Measurements from ENCODE around the gene RAPGEF4.
"Not testable (repeated sequence)": the region's sequence is repeated elsewhere in the genome, so short reads cannot be mapped to it uniquely, and the experiment has no call there.

Gene RAPGEF4

GRCh38 chr2:172726172-172726735 is 9.4 kb upstream of the RAPGEF4 start:
- no peak for DNase-seq (ENCODE audit: low read depth)

GRCh38 chr2:172730411-172730810 is 5.2 kb upstream of the RAPGEF4 start:
- no peak for DNase-seq (ENCODE audit: low read depth)

DNA sequence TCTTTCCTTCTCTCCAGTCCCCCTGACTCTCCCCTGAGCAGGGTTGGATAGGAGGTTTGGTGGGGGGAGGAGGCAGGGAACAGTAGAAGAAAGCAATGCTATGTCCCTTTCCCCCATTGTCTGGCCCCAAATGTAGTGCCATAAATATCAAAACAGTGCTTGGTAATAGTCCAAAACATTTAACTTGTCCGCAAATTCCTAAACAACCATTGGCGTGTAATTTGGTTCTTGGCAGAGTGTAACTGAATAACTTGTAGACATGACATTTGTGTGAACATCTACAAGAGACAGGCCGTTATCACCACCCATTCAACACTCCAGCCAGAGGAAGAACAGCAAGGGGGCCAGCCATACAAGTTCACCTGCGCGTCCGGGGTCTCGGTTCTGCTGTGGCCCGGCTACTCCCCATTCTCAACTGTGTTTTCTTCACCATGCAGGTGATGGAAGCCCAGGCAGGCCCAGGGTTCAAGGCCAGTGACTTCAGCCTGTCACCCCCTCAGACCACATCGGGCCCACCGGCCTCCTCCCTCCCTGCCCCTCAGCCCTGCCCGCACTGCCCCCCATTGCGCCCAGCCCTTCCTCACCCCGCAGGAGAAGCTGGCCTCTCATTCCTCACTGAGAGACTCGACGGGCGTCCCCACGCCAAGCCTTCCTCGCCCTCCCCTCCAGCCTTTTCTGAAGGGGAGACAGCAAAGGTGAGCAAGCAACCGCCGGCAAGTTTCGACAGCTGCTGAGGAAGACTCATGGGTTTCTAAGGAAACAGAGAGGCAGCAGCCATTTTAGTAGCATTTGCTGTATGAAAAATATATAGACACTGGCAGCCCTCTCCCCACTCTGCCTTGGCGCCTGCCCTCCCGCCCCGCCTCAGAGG is 699 bp upstream of the RAPGEF4 start:
- DNase-seq (ENCODE audit: low read depth) = no peak

DNA sequence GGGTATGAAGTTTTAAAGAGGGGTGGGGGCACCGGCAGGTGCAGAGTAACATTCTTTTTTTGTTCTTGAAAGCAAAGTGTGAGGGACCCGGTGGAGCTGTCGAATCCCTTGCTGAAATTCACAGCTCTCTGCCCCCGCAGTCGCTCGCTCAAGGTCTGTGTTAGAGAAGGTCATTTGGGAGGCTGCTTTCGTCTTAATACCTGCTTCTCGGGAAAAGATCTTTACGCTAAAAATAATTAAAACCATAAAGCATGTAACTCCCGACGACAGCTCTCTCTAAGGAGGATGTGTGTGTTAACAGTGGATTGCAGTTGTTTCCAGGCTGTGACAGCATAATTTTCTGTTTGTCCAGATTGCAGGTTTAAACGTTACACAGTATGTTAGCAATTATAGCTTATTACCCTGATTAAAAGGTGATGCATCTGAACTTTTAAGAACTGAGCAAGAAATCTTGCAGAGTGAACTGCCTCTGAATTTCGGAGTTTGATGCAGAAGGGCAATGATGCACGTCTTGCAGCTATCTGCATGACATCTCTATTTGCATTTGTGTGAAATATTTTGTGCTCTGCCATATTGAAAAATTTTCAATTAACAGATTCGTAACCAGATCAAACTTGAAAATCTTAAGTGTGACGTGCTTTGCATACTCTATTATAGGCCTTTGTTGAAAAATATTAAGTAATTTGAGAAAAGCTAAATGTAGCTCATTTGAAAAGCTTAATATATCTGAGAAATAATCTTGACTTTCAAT is 954 bp downstream of the RAPGEF4 start:
- DNase-seq (ENCODE audit: low read depth) = no peak

DNA sequence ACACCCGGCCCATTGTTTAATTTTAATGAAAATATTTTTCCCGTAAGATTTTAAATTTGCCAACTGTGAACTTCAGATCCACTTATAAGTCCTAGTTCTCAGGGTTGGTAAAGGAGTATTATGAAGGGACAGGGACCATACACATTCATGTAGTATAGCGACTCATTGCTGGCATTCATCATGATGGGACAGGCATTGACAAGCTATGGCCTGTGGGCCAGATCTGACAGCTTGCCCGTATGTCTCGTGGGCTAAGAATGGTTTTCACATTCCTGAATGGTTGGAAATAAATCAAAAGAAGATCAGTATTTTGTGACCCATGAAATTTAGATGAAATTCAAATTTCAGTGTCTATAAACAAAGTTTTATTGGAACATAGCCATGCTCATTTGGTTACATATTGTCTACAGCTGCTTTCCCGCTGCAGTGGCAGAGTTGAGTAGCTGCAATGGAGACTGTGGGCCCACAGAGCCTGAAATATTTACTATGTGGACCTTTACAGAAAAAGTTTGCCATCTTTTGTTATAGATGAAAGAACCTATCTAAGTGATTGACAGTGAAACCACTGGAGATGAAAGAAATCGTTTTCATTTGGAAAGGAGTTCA is 4.1 kb downstream of the RAPGEF4 start:
- DNase-seq (ENCODE audit: low read depth) = no peak

DNA sequence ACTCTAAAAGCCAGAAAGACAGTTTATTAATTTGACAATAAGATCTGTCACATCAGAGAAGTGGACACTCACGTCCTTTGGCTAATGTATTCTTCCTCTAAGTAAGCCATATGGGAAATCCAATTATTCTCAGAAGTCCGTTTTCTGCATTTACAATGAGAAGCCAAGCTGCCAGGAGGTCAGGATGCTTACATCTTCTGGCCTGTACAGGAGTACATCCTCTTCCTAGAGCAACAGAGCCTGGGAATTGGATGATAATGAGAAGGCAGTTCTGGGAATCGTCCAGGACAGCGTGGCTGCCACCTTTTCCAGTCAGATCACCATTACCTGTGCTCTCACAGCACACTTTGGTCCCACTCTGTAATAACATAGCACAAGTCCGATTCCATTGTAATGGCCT is 5.2 kb downstream of the RAPGEF4 start:
- DNase-seq (ENCODE audit: low read depth) = no peak

DNA sequence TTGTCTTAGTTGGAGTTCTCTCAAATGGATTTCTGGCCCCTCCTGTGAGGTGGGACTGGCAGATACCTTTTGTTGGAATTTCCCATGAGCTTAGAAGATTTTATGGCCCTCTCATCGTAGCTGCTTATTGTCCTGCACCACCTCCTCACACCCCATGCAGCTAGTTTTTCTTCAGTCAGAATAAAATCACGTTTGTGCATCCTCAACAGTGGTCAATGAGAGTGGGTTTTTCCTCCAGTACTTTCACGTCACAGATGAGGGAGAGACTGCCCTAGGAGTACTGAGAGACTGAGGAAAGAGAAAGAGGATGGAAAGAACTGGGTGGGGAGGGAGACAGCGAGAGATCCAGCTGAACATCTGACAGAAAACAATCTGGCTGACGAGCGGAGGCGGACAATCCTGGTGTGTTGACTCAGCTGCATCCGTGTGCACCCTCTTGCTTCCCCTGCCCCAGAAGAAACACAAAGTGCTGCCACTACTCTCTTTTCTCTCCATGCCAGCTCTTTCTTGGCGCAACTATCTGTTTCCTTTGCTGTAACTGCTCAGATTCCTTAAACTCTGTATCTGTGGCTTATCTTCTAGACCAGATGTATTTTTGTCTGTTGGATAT is 7.4 kb downstream of the RAPGEF4 start:
- DNase-seq (ENCODE audit: low read depth) = no peak

- DNase-seq (ENCODE audit: low read depth) = no peak
Measured at GRCh38 chr2:172743898-172744297, 8.3 kb downstream of the RAPGEF4 start.

DNA sequence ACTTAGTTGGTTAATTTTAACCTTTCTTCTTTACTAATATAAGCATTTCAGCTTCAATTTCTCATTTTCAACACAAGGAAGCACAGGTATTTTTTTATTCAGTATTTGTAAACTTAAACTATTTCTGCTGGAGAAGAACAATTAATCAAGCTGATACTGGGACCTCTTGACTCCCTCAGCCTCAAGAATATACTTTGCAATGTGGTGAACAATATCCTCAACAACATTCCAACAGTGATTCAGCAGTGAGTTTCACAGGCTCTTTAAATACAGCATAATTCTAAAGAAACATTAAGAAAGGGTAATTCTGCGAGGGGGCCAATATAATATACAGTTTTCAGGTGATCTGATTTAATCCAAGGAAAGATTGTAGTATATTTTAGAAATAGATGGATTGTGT is 10.0 kb downstream of the RAPGEF4 start:
- DNase-seq (ENCODE audit: low read depth) = no peak

GRCh38 chr2:172748543-172748942 is 12.9 kb downstream of the RAPGEF4 start:
- DNase-seq (ENCODE audit: low read depth) = not testable (repeated sequence)

DNA sequence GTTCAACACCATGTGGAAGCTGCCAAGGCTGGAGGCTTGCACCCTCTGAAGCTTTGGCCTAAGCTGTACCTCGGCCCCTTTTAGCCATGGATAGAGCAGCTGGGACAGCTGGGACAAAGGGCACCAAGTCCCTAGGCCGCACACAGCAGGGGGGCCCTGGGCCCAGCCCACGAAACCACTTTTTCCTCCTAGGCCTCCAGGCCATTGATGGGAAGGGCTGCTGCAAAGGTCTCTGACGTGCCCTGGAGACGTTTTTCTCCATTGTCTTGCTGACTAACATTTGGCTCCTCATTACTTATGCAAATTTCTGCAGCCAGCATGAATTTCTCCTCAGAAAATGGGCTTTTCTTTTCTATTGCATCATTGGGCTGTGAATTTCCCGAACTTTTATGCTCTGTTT is 13.7 kb downstream of the RAPGEF4 start:
- no peak for DNase-seq (ENCODE audit: low read depth)

GRCh38 chr2:172751564-172751963 is 15.9 kb downstream of the RAPGEF4 start:
- no peak for DNase-seq (ENCODE audit: low read depth)

DNA sequence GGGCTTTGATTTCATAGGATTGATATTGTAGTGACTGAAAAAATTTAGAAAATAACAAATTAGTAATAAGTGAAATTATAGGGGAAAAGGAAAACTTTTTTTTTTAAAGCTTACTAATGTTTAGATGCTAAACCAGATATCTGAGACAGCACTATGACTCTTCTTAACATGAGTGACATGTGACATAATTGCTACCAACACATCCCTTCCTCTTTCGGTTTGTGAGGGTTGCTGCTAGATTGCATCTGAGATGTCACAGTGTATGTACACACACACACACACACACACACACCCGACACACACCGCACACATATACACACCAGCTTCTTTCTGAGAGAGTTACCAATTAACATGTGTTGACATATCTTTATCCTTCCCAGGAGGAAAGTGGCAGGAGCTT is 18.0 kb downstream of the RAPGEF4 start:
- DNase-seq (ENCODE audit: low read depth) = no peak

- no peak for DNase-seq (ENCODE audit: low read depth)
Measured at GRCh38 chr2:172759441-172759840, 23.8 kb downstream of the RAPGEF4 start.

DNA sequence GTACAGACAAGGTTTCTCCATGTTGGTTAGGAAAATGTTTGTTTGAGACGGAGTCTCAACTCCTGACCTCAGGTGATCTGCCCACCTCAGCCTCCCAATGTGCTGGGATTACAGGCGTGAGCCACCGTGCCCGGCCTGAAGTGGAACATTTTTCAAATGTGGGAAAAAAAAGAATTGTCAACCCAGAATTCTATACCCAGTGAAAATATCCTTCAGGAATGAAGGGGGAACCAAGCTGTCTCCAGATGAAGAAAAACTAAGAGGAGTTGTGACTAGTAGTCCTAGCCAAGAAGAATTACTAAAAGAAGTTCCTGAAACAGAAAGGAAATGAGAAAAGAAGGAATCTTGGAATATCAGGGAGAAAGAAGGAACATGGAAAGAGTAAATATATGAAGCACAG is 25.7 kb downstream of the RAPGEF4 start:
- DNase-seq (ENCODE audit: low read depth) = no peak

DNA sequence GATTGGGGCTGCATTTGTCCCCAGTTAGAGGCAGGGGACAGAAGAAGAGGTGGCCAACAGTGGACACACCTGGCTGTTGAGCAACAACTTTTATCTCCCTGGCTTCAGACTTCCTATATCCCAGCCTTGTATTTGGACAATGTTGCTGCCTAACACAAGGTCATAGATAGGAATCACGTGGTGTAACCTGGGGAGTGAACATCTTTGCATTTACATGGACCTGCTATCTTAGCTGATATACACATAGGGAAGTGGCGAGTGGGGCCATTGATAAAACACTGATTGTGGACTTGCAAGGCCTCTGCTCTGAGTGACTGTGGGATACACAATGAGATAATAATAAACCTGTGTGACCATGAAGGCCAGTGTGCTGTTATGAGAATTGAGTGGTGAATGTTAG is 26.9 kb downstream of the RAPGEF4 start:
- DNase-seq (ENCODE audit: low read depth) = no peak

DNA sequence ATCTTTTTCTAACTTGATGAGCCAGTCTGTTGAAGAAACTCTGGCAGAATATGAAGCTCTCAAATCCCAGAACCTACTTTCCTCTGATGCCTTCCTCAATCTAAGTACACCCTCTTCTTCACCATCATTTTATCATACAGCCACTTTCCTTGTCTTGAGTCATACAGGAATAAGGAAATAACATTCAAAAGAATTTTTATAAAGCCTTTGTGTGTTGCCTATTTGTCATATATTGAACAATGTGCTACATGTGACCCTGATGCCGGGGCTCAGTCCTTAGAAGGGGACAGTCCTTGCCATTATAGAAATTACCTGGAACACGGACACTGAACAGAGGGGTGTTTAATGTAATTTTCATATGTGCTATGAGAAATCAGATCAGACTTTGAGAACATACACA is 27.4 kb downstream of the RAPGEF4 start:
- no peak for DNase-seq (ENCODE audit: low read depth)

DNA sequence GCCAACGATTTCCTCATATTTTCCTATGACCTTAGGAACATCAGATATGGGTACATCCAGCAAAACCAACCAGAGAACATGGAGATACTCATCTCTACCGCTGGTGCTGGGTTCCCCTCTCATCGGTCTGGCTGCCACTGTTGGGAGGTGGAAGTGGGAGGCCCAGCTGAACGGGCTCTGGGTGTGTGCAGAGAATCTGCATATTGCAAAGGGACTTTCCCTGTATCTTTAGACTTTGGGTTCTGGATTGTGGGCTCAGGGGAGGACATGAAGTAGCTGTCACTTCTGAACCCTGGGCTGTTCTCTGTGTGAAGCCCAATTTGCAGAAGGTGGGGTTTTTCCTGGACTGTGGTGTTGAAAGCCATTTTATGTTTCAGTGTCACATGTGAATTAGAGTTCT is 30.0 kb downstream of the RAPGEF4 start:
- no peak for DNase-seq (ENCODE audit: low read depth)

DNA sequence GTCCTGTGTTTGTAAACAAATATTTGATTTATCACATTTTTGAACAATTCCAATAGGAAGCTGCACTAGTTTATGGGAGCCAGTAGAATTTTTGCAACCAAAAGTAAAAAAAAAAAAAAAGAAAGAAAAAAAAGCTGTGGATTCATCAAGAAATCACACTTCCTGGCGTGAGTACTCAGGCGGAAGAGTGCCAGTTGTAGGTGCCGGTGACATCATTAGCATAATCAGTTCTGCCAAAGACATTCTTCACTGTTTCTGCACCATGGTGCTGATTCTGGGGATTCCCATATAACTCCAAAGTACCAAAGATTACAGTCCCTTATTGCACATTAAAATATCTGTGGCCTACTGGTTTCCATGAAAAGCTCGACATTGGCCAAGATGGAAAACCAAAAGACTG is 32.8 kb downstream of the RAPGEF4 start:
- DNase-seq (ENCODE audit: low read depth) = no peak

DNA sequence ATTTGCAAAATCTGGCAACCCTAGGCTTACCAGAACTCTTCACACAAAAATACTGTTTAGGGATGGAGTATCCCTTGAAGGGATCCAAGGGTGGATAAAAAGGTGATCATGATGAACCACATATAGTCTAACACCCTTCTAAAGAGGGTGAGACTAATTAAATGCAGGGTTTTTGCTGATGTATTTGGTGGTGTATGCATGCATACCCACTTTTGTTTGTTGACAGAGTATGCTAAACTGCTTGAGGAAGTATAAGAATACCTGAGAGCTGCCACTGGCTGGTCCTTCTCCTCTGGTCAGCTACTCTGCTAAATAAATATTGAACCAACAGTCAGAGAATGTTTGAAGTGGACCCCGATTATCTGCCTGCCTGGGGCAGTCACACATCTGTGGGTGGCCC is 34.2 kb downstream of the RAPGEF4 start:
- no peak for DNase-seq (ENCODE audit: low read depth)

DNA sequence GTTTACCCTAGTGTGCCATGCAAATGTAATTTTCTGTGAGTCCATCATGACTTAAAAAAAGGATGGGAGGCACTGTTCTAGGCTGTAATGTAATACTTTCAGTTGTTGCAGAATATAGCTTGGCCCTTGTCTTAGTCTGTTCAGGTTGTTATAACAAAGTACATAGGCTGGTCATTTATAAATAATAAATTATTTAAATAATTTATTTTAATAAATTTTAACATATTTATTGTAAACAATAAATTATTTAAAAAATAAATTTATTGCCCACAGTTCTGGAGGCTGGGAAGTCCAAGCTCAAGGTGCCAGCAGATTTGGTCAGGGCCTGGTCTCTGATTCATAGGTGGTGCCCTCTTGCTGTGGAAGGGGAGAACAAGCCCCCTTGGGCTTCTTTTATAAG is 35.2 kb downstream of the RAPGEF4 start:
- DNase-seq (ENCODE audit: low read depth) = no peak

DNA sequence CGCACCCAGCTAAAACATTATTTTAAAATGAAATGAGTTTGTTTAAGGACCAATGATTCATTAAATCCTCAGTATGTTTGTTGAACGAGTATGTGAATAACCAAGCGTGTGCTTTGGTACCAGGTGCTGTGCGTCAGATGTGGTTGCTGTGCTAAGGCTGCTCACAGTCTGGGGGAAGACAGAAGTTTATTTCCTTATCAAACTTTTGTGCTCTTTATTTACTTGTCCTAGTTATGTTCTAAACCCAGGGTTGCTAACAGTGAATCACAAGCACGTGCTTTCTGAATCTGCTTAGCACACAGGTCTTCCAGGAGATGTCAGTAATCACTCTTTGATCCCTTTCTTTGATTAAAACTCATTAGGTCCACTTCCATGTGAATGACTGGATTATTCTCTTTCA is 37.0 kb downstream of the RAPGEF4 start:
- no peak for DNase-seq (ENCODE audit: low read depth)
